ENCODE measurements around the gene PDSS2. TPM values are rescaled to one million over a fixed set of nuclear protein-coding genes. Genes with fewer than 3 reads are reported as not detected.

PDSS2 gene
- total RNA-seq, 1 experiment from 2014 or later: 12.1 TPM

DNA sequence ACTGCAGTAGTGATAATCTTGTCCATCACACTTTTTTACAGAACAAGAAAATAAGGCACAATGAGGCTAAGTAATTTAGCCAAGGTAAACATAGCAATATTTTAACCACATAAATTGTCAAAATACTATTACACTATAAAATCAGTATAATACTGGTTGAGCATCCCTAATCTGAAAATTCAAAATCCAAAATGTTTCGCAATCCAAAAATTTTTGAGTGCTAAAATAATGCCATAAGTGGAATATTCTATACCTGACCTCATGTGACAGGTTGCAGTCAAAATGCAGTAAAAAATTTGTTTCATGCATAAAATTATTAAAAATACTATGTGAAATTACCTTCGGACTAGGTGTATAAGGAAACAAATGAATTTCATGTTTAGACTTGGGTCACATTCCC lies 101.5 kb downstream of the PDSS2 start:
- H3K4me3 Mint-ChIP-seq: no peak overlapping the region
- Histone ChIP-seq H3K4ac (ENCODE audit: low read depth, low read length) (no peak overlapping the region), H3K27ac (ENCODE audit: insufficient read length, low read depth, low read length) (no peak overlapping the region), H4K20me1 (ENCODE audit: control insufficient read depth, insufficient read depth, insufficient read length) (no peaks in the 10 kb centered on the region), H3K4me1 (ENCODE audit: insufficient read depth, low read length) (no peaks in the 10 kb centered on the region; the same call in 1 of the 2 replicates), H3K23me2 (ENCODE audit: insufficient read length, low read depth, low read length, poor library complexity, severe bottlenecking) (no peaks in the 10 kb centered on the region), H3K9me3 (ENCODE audit: control insufficient read depth, low read depth, low read length) (no peaks in the 10 kb centered on the region), H2AK5ac (ENCODE audit: insufficient read length, low read length) (no peak overlapping the region), H3K14ac (ENCODE audit: insufficient read depth, low read length) (no peak overlapping the region), H3K23ac (ENCODE audit: insufficient read length, low read depth, low read length) (no peak overlapping the region), H3K9ac (ENCODE audit: extremely low read depth, insufficient read length, low read length) (no peak overlapping the region), H2BK5ac (ENCODE audit: insufficient read length, low read length) (no peak overlapping the region), H3T11ph (ENCODE audit: low read length) (no peak overlapping the region), H3K4me2 (ENCODE audit: insufficient read depth, insufficient read length, low read length) (no peak overlapping the region), H3K56ac (ENCODE audit: insufficient read length, low read depth, low read length) (no peak overlapping the region), H3K79me1 (ENCODE audit: insufficient read depth, low read depth, low read length, poor library complexity, severe bottlenecking) (no peaks in the 10 kb centered on the region), H3K18ac (ENCODE audit: insufficient read length, low read depth, low read length) (no peak overlapping the region), H2BK120ac (ENCODE audit: low read depth, low read length, poor library complexity, severe bottlenecking) (no peak overlapping the region), H3K27me3 (ENCODE audit: insufficient read depth, low read length) (no peaks in the 10 kb centered on the region), H4K91ac (ENCODE audit: insufficient read length, low read depth, low read length) (no peak overlapping the region), H2BK15ac (ENCODE audit: low read depth, low read length) (no peak overlapping the region), H4K8ac (replicated peaks; ENCODE audit: insufficient read length, low read depth, low read length) (no peak overlapping the region), H2BK20ac (ENCODE audit: low read depth, low read length, poor library complexity, severe bottlenecking) (no peak overlapping the region), H2AFZ (ENCODE audit: low read length) (no peak overlapping the region), H3K79me2 (ENCODE audit: insufficient read depth, low read length) (no peaks in the 10 kb centered on the region), H2BK12ac (ENCODE audit: insufficient read length, low read depth, low read length) (no peak overlapping the region), H4K5ac (ENCODE audit: insufficient read length, low read depth, low read length) (no peak overlapping the region)
- no peaks in the 10 kb centered on the region for H3K27me3 Mint-ChIP-seq (ENCODE audit: low read depth)
- H3K9me3 Mint-ChIP-seq: peaks cover 0 to 1% of the 10 kb centered on the region in 2 experiments; a peak in 2 of 5 replicates
- H3K36me3 Mint-ChIP-seq (ENCODE audit: insufficient read depth in 1 of 3, low read depth in 3 of 3): peaks cover 1 to 2% (median 2%) of the 10 kb centered on the region in 3 experiments
- no peak overlapping the region for H3K27ac Mint-ChIP-seq
- DNase-seq: no peak
- H3K4me1 Mint-ChIP-seq: peaks cover 9 to 12% of the 10 kb centered on the region in 2 experiments
- no peak for TF ChIP-seq CTCF (conservative IDR thresholded peaks at IDR 0.05)
- WGBS (ENCODE audit: extremely low coverage, insufficient read length, low lambda C conversion rate): no CpG with 5 or more reads among the region's 2 CpGs
